OCI-LY1 (cell line): ENCODE measurements around the gene NUDT12.
A peak's percentile ranks its signal among the peaks of the same experiment; 100 is the strongest.

Experiments used
- H2AFZ ChIP-seq: fragments of 200-600 bp; sonication (generic), shearing (Covaris generic); 2 replicates; pipeline ENCODE4 v1.6.0; 2014; ENCODE audit warnings: antibody characterized with exemption, mild to moderate bottlenecking, low read length
- H3F3A ChIP-seq: fragments of 200-600 bp; sonication (generic), shearing (Covaris generic); 2 replicates; pipeline ENCODE4 v1.6.0; 2014; ENCODE audit warnings: mild to moderate bottlenecking, antibody characterized with exemption, low read length, moderate library complexity; ENCODE audit not compliant: insufficient read depth
- H3K27ac ChIP-seq: fragments of 200-600 bp; sonication (generic); 2 replicates; pipeline ENCODE4 v1.5.1; 2014; ENCODE audit warnings: low read length, mixed run types, mild to moderate bottlenecking, low read depth; ENCODE audit not compliant: poor library complexity, severe bottlenecking
- H3K27me3 ChIP-seq: fragments of 200-600 bp; sonication (generic); 2 replicates; pipeline ENCODE4 v1.6.0; 2014; ENCODE audit warnings: antibody characterized with exemption, mild to moderate bottlenecking, low read length, moderate library complexity; ENCODE audit not compliant: insufficient read depth
- H3K36me3 ChIP-seq: fragments of 200-600 bp; sonication (generic); 2 replicates; pipeline ENCODE4 v1.6.1; 2014; ENCODE audit warnings: mild to moderate bottlenecking, antibody characterized with exemption, low read length, moderate library complexity, mixed read lengths; ENCODE audit not compliant: insufficient read depth
- H3K4me1 ChIP-seq: fragments of 200-600 bp; sonication (generic); 2 replicates; pipeline ENCODE4 v1.5.1; 2014; ENCODE audit warnings: mild to moderate bottlenecking, low read length, moderate library complexity; ENCODE audit not compliant: insufficient read depth, severe bottlenecking
- H3K4me2 ChIP-seq: fragments of 200-600 bp; sonication (generic), shearing (Covaris generic); 2 replicates; pipeline ENCODE4 v1.6.1; 2014; ENCODE audit warnings: low read length
- H3K4me3 ChIP-seq: fragments of 200-600 bp; sonication (generic); 2 replicates; pipeline ENCODE4 v1.5.1; 2014; ENCODE audit warnings: low read length, low read depth, mild to moderate bottlenecking, mixed read lengths; ENCODE audit not compliant: poor library complexity, severe bottlenecking
- H3K79me2 ChIP-seq: fragments of 200-600 bp; shearing (Covaris generic); 2 replicates; pipeline ENCODE4 v1.6.1; 2016; ENCODE audit warnings: mixed run types, low read length, mixed read lengths; ENCODE audit not compliant: insufficient read depth
- H3K9ac ChIP-seq: fragments of 200-600 bp; sonication (generic), shearing (Covaris generic); 2 replicates; pipeline ENCODE4 v1.6.1; 2014; ENCODE audit warnings: mild to moderate bottlenecking, low read length, mixed read lengths
- H3K9me2 ChIP-seq: fragments of 200-600 bp; sonication (generic), shearing (Covaris generic); 2 replicates; pipeline ENCODE4 v1.6.1; 2014; ENCODE audit warnings: low read depth, mild to moderate bottlenecking, low read length, mixed read lengths
- H3K9me3 ChIP-seq: fragments of 200-600 bp; shearing (Covaris generic); 2 replicates; pipeline ENCODE4 v1.6.1; 2014; ENCODE audit warnings: low read length, mixed read lengths
- H4K20me1 ChIP-seq: fragments of 200-600 bp; sonication (generic), shearing (Covaris generic); 2 replicates; pipeline ENCODE4 v1.6.0; 2016; ENCODE audit warnings: mild to moderate bottlenecking, low read length; ENCODE audit not compliant: insufficient read depth
- CTCF ChIP-seq: fragments of 200-600 bp; sonication (generic), shearing (Covaris generic); IDR thresholded peaks from 2 replicates; pipeline ENCODE4 v1.5.1; 2017; ENCODE audit warnings: mild to moderate bottlenecking, antibody characterized with exemption, low read length, moderate library complexity, mixed read lengths
- EZH2 ChIP-seq: fragments of 200-600 bp; sonication (generic), shearing (Covaris generic); IDR thresholded peaks from 2 replicates; pipeline ENCODE4 v1.8.0; 2017; ENCODE audit warnings: borderline replicate concordance, mixed run types, mild to moderate bottlenecking, antibody characterized with exemption, low read length, moderate library complexity, mixed read lengths

NUDT12 gene

GRCh38 chr5:103523319-103523718 lies 39.3 kb downstream of the NUDT12 start:
- Histone ChIP-seq H2AFZ (no peak overlapping the region), H3K4me3 (no peak overlapping the region), H3K27ac (no peak overlapping the region), H3K4me1 (no peaks in the 10 kb centered on the region), H3K9ac (no peak overlapping the region), H3K4me2 (no peak overlapping the region), H3K27me3 (no peaks in the 10 kb centered on the region), H3K9me2 (no peaks in the 10 kb centered on the region), H3K9me3 (no peaks in the 10 kb centered on the region), H3F3A (no peaks in the 10 kb centered on the region), H3K36me3 (no peaks in the 10 kb centered on the region), H4K20me1 (no peaks in the 10 kb centered on the region), H3K79me2 (no peaks in the 10 kb centered on the region)
- TF ChIP-seq EZH2 (no peak), CTCF (no peak)

GRCh38 chr5:103522586-103522985 lies 40.0 kb downstream of the NUDT12 start:
- no peak overlapping the region for H3K4me3 ChIP-seq
- H3K4me2 ChIP-seq: no peak overlapping the region
- no peaks in the 10 kb centered on the region for H3F3A ChIP-seq
- H3K79me2 ChIP-seq: no peaks in the 10 kb centered on the region
- no peak overlapping the region for H2AFZ ChIP-seq
- no peak overlapping the region for H3K27ac ChIP-seq
- H4K20me1 ChIP-seq: no peaks in the 10 kb centered on the region
- no peak for TF ChIP-seq EZH2
- TF ChIP-seq CTCF: no peak
- no peak overlapping the region for H3K9ac ChIP-seq
- no peaks in the 10 kb centered on the region for H3K9me3 ChIP-seq
- no peaks in the 10 kb centered on the region for H3K4me1 ChIP-seq
- H3K36me3 ChIP-seq: no peaks in the 10 kb centered on the region
- H3K27me3 ChIP-seq: no peaks in the 10 kb centered on the region
- no peaks in the 10 kb centered on the region for H3K9me2 ChIP-seq

GRCh38 chr5:103519550-103519949 lies 43.0 kb downstream of the NUDT12 start:
- Histone ChIP-seq H3K27me3 (no peaks in the 10 kb centered on the region), H3K9ac (no peak overlapping the region), H4K20me1 (no peaks in the 10 kb centered on the region), H2AFZ (no peak overlapping the region), H3K9me2 (no peaks in the 10 kb centered on the region), H3K4me2 (no peak overlapping the region), H3K36me3 (no peaks in the 10 kb centered on the region), H3K9me3 (no peaks in the 10 kb centered on the region), H3K4me1 (no peaks in the 10 kb centered on the region), H3K79me2 (no peaks in the 10 kb centered on the region), H3K27ac (no peak overlapping the region), H3F3A (no peaks in the 10 kb centered on the region), H3K4me3 (no peak overlapping the region)
- TF ChIP-seq CTCF: peak; percentile 15; the same call in 1 of the 2 replicates
- TF ChIP-seq EZH2: no peak
